HepG2 (cell line): Measurements from ENCODE around the gene MEAF6. TPM values are rescaled to one million over a fixed set of nuclear protein-coding genes. Genes with fewer than 3 reads are reported as not detected.

Experiments
- CEBPB ChIP-seq: IDR thresholded peaks from 2 replicates; pipeline ENCODE4 v1.6.1; 2011; ENCODE audit warnings: low read depth, low read length, improper control_type of control experiment, borderline replicate concordance
- DNMT1 ChIP-seq: sonication (generic); formaldehyde crosslinking; IDR thresholded peaks from 2 replicates; pipeline ENCODE4 v1.5.1; 2020; ENCODE audit warnings: mild to moderate bottlenecking, missing genetic modification reagents
- HMG20B ChIP-seq: conservative IDR thresholded peaks from 2 replicates; pipeline ENCODE4 v1.6.1; 2016; ENCODE audit warnings: missing genetic modification reagents, missing compliant biosample characterization
- HMGA1 ChIP-seq: sonication (generic); formaldehyde crosslinking; conservative IDR thresholded peaks from 2 replicates; pipeline ENCODE4 v1.4.0; 2020; ENCODE audit warnings: missing genetic modification reagents
- MLLT10 ChIP-seq: sonication (generic); formaldehyde crosslinking; IDR thresholded peaks from 2 replicates; pipeline ENCODE4 v1.4.0; 2020; ENCODE audit warnings: missing genetic modification reagents
- NFYC ChIP-seq: IDR thresholded peaks from 2 replicates; pipeline ENCODE4 v1.6.1; 2016; ENCODE audit warnings: missing genetic modification reagents, missing compliant biosample characterization
- PHF20 ChIP-seq: sonication (generic); formaldehyde crosslinking; IDR thresholded peaks from 2 replicates; pipeline ENCODE4 v1.5.0; 2020; ENCODE audit warnings: mild to moderate bottlenecking, missing genetic modification reagents
- POLR2A ChIP-seq, 2 experiments: IDR thresholded peaks; 2 replicates each; pipeline ENCODE4 v1.6.1; 2011; ENCODE audit warnings: low read depth in 2 of 2, low read length in 2 of 2, mild to moderate bottlenecking in 1 of 2, moderate library complexity in 1 of 2; ENCODE audit not compliant: insufficient read depth in 1 of 2
- RAD51 ChIP-seq: fragments of 450-650 bp; IDR thresholded peaks from 2 replicates; pipeline ENCODE4 v1.6.1; 2016; ENCODE audit warnings: borderline replicate concordance
- RBM22 ChIP-seq: fragments of 200-400 bp; formaldehyde crosslinking; optimal IDR thresholded peaks from 2 replicates; pipeline ENCODE3; 2017; ENCODE audit warnings: mild to moderate bottlenecking, low read length, moderate library complexity
- TOE1 ChIP-seq: sonication (generic); formaldehyde crosslinking; IDR thresholded peaks from 2 replicates; pipeline ENCODE4 v1.4.0; 2020; ENCODE audit warnings: mild to moderate bottlenecking, missing genetic modification reagents
- U2AF1 ChIP-seq: fragments of 200-400 bp; formaldehyde crosslinking; optimal IDR thresholded peaks from 2 replicates; pipeline ENCODE3; 2017; ENCODE audit warnings: mild to moderate bottlenecking, low read depth, low read length
- ZNF441 ChIP-seq: sonication (generic); formaldehyde crosslinking; IDR thresholded peaks from 2 replicates; pipeline ENCODE4 v1.7.0; 2021; ENCODE audit warnings: missing genetic modification reagents, borderline replicate concordance
- ZNF547 ChIP-seq: sonication (generic); formaldehyde crosslinking; IDR thresholded peaks from 2 replicates; pipeline ENCODE4 v1.5.1; 2020; ENCODE audit warnings: mild to moderate bottlenecking, missing genetic modification reagents
- ZNF577 ChIP-seq: sonication (generic); formaldehyde crosslinking; IDR thresholded peaks from 2 replicates; pipeline ENCODE4 v1.4.0; 2020; ENCODE audit warnings: mild to moderate bottlenecking, low read depth, missing genetic modification reagents, borderline replicate concordance
- ZNF605 ChIP-seq: sonication (generic); formaldehyde crosslinking; IDR thresholded peaks from 2 replicates; pipeline ENCODE4 v1.8.0; 2022; ENCODE audit warnings: mild to moderate bottlenecking, missing genetic modification reagents
- ZNF749 ChIP-seq: sonication (generic); formaldehyde crosslinking; IDR thresholded peaks from 2 replicates; pipeline ENCODE4 v1.8.0; 2022; ENCODE audit warnings: mild to moderate bottlenecking, missing genetic modification reagents, moderate library complexity, borderline replicate concordance
- ZNF772 ChIP-seq: sonication (generic); formaldehyde crosslinking; IDR thresholded peaks from 2 replicates; pipeline ENCODE4 v1.5.0; 2020; ENCODE audit warnings: mild to moderate bottlenecking, missing genetic modification reagents
- ZNF879 ChIP-seq: sonication (generic); formaldehyde crosslinking; IDR thresholded peaks from 2 replicates; pipeline ENCODE4 v1.8.1; 2023; ENCODE audit warnings: missing genetic modification reagents
- ZNF891 ChIP-seq: sonication (generic); formaldehyde crosslinking; IDR thresholded peaks from 2 replicates; pipeline ENCODE4 v1.5.0; 2020; ENCODE audit warnings: mild to moderate bottlenecking, missing genetic modification reagents
- ZZZ3 ChIP-seq: sonication (generic); formaldehyde crosslinking; IDR thresholded peaks from 2 replicates; pipeline ENCODE4 v1.4.0; 2020; ENCODE audit warnings: missing genetic modification reagents, mild to moderate bottlenecking, borderline replicate concordance
- polyA plus RNA-seq, 8 experiments: library from polyadenylated mRNA; depleted of rRNA in 3 of 8; stranded (reverse) in 7 of 8; unstranded in 1 of 8; fragments of >200 nt; fragmentation: Illumina TruSeq in 4 of 8; extraction: Trizol in 4 of 8; gene quantifications; 2 replicates each; pipeline versions ENCODE4 v1.2.1 to v1.2.3, GENCODE V29; 2011 to 2016; ENCODE audit warnings: low read depth in 4 of 8, missing spikeins in 1 of 8, mixed read lengths in 1 of 8; ENCODE audit not compliant: insufficient read depth in 1 of 8
- total RNA-seq, 5 experiments: library from RNA; depleted of rRNA; stranded (reverse); fragments of >200 nt; fragmentation: Illumina TruSeq; extraction: Trizol; gene quantifications; 2 replicates each; pipeline ENCODE4 v1.2.3, GENCODE V29; 2016; ENCODE audit warnings: low read depth in 1 of 5
- TF ChIP-seq, protein P1 (sequence below), 2 experiments: sonication (generic) in 1 of 2; formaldehyde crosslinking in 1 of 2; IDR thresholded peaks; 2 replicates each; pipeline versions ENCODE4 v1.5.1 to v1.6.1; 2011 to 2020; ENCODE audit warnings: borderline replicate concordance in 1 of 2, low read depth in 1 of 2, low read length in 1 of 2, mild to moderate bottlenecking in 1 of 2, missing genetic modification reagents in 1 of 2, moderate library complexity in 1 of 2
- TF ChIP-seq, protein P2 (sequence below), 2 experiments: fragments of 450-650 bp in 1 of 2; sonication (generic) in 1 of 2; formaldehyde crosslinking; IDR thresholded peaks; 2 replicates each; pipeline versions ENCODE4 v1.5.0 to v1.8.0; 2020 to 2022; ENCODE audit warnings: mild to moderate bottlenecking in 1 of 2, missing genetic modification reagents in 1 of 2
- TF ChIP-seq, protein P3 (sequence below): sonication (generic); formaldehyde crosslinking; IDR thresholded peaks from 2 replicates; pipeline ENCODE4 v1.5.1; 2020; ENCODE audit warnings: mild to moderate bottlenecking, moderate library complexity, missing genetic modification reagents
- TF ChIP-seq, protein P4 (sequence below): sonication (generic); formaldehyde crosslinking; IDR thresholded peaks from 2 replicates; pipeline ENCODE4 v1.5.1; 2020; ENCODE audit warnings: missing genetic modification reagents, mild to moderate bottlenecking, borderline replicate concordance

MEAF6 gene
- total and polyA plus RNA-seq, 2 of the 13 experiments (the other 11 are each of a cell fraction or from before 2014, with no cell fraction given), result 29.5 to 45.6 TPM

DNA sequence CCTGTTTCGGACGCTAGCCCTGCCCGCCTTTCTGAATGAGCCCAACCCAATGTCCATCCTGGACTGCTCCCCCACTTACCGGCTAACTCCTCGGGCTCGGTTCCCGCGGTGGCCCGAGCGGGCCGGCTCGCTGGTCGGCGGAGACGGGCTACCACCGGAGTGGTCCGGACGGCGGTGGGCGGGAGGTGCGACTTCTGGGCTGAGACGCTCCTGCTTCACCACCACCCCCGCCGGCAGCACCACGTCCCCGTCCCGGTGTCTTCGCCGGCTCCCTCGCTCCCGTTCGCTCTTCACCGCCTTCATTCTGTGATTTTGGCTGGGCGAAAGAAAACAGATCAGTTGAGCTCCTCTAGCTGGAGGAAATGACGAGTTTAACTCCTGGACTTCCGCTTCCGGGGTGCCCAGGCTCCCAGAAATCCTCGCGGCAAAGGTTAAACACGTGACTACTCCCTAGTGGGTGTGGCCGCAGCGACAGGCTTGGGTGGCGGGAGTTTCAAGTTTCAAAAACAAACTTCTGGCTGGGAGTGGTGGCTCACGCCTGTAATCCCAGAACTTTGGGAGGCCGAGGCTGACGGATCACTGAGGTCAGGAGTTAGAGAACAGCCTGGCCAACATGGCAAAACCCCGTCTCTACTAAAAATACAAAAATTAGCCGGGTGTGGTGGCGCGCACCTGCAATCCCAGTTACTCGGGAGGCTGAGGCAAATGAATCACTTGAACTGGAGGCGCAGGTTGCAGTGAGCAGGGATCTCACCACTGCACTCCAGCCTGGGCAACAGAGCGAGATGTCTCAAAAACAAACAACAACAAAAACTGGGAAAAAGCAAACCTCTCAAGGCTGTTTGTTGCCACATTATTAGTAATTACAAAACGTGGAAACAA is 39.6 kb upstream of the MEAF6 start, which contains the start of gene SNIP1 (continued):
- TF ChIP-seq, protein P1, sequence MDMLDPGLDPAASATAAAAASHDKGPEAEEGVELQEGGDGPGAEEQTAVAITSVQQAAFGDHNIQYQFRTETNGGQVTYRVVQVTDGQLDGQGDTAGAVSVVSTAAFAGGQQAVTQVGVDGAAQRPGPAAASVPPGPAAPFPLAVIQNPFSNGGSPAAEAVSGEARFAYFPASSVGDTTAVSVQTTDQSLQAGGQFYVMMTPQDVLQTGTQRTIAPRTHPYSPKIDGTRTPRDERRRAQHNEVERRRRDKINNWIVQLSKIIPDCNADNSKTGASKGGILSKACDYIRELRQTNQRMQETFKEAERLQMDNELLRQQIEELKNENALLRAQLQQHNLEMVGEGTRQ (IDR thresholded peaks at IDR 0.05; ENCODE audit: low read depth, low read length), result peak; percentile 83
- TF ChIP-seq, protein P1 (CRISPR knock-in tag; IDR thresholded peaks at IDR 0.05; ENCODE audit: borderline replicate concordance), result peak; percentile 94; the same call in 1 of the 2 replicates
- TF ChIP-seq ZNF772 (CRISPR knock-in tag), result no peak
- no peak for TF ChIP-seq CEBPB
- TF ChIP-seq, protein P2, sequence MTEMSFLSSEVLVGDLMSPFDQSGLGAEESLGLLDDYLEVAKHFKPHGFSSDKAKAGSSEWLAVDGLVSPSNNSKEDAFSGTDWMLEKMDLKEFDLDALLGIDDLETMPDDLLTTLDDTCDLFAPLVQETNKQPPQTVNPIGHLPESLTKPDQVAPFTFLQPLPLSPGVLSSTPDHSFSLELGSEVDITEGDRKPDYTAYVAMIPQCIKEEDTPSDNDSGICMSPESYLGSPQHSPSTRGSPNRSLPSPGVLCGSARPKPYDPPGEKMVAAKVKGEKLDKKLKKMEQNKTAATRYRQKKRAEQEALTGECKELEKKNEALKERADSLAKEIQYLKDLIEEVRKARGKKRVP (CRISPR knock-in tag; IDR thresholded peaks at IDR 0.05), result 0 out of 4 replicates have a peak, but pooled peaks of 1 of the 2 experiments have one; percentile 14
- no peak for TF ChIP-seq U2AF1
- no peak for TF ChIP-seq ZNF879 (CRISPR knock-in tag)
- TF ChIP-seq ZZZ3 (CRISPR knock-in tag), result no peak; the same call in 1 of the 2 replicates
- no peak for TF ChIP-seq NFYC (CRISPR knock-in tag)
- TF ChIP-seq ZNF577 (CRISPR knock-in tag), result no peak
- peak; percentile 72 for TF ChIP-seq ZNF547 (CRISPR knock-in tag)
- no peak for TF ChIP-seq ZNF441 (CRISPR knock-in tag)
- TF ChIP-seq HMGA1, result no peak
- peak; percentile 88 for TF ChIP-seq RAD51
- peak; percentile 63 to 82 for TF ChIP-seq POLR2A (IDR thresholded peaks at IDR 0.05; ENCODE audit: insufficient read depth in 1 of 2, low read depth in 2 of 2, low read length in 2 of 2)
- TF ChIP-seq HMG20B (CRISPR knock-in tag), result no peak
- no peak for TF ChIP-seq ZNF749 (CRISPR knock-in tag)
- TF ChIP-seq RBM22, result no peak
- no peak for TF ChIP-seq MLLT10
- TF ChIP-seq ZNF891 (CRISPR knock-in tag), result 0 out of 2 replicates have a peak, but pooled peaks have one; percentile 26
- TF ChIP-seq, protein P3, sequence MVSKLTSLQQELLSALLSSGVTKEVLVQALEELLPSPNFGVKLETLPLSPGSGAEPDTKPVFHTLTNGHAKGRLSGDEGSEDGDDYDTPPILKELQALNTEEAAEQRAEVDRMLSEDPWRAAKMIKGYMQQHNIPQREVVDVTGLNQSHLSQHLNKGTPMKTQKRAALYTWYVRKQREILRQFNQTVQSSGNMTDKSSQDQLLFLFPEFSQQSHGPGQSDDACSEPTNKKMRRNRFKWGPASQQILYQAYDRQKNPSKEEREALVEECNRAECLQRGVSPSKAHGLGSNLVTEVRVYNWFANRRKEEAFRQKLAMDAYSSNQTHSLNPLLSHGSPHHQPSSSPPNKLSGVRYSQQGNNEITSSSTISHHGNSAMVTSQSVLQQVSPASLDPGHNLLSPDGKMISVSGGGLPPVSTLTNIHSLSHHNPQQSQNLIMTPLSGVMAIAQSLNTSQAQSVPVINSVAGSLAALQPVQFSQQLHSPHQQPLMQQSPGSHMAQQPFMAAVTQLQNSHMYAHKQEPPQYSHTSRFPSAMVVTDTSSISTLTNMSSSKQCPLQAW (CRISPR knock-in tag), result peak; percentile 79
- peak; percentile 97 for TF ChIP-seq PHF20 (CRISPR knock-in tag)
- peak; percentile 64 for TF ChIP-seq ZNF605
- no peak for TF ChIP-seq DNMT1 (CRISPR knock-in tag)
- TF ChIP-seq, protein P4, sequence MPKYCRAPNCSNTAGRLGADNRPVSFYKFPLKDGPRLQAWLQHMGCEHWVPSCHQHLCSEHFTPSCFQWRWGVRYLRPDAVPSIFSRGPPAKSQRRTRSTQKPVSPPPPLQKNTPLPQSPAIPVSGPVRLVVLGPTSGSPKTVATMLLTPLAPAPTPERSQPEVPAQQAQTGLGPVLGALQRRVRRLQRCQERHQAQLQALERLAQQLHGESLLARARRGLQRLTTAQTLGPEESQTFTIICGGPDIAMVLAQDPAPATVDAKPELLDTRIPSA (CRISPR knock-in tag), result no peak
- TF ChIP-seq TOE1, result no peak
